C4-2B (cell line): ENCODE results near the gene KCP.

Source experiments
- CTCF ChIP-seq: fragments of 450-650 bp; conservative IDR thresholded peaks from 2 replicates; pipeline ENCODE4 v1.5.1; 2017; ENCODE audit warnings: mild to moderate bottlenecking
- ZFX ChIP-seq: fragments of 450-650 bp; IDR thresholded peaks from 2 replicates; pipeline ENCODE4 v1.6.1; 2017

GRCh38 chr7:128841921-128842673, 68.4 kb downstream of the KCP start:
- TF ChIP-seq CTCF = peak; percentile 99
- TF ChIP-seq ZFX = no peak
